Hematopoietic multipotent progenitor cell treated with erythropoietin and hydrocortisone succinate and interleukin-3 and kit ligand, for 15 days (in vitro differentiated cells): ENCODE data around the gene MEGF10.

Experiments used
- DNase-seq: peaks from one replicate; pipeline ENCODE4 v3.0.0-alpha.2; 2015; ENCODE audit warnings: low spot score

The MEGF10 gene

GRCh38 chr5:127440831-127441230 lies 150.2 kb downstream of the MEGF10 start:
- DNase-seq: no peak

- peak; percentile 5 for DNase-seq
Measured at GRCh38 chr5:127441799-127442484, 151.3 kb downstream of the MEGF10 start.

DNA sequence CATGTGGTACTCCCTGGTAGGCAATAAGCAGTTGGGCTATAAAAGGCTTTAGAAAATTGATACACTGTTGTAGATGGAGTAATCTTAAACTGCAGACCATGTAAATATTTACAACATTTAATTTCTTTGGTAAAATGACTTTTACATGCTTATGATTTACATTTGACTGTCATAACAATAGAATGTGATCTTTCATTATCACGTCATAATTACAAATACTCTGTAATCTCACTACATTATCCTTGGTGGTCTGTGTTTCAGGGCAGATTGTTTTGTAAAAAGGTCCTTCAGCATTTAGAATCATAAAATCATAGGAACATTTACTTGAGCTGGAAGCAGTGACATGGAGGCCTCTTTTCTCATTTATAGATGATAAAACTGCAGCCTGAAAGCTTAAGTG lies 153.6 kb downstream of the MEGF10 start:
- DNase-seq: no peak

GRCh38 chr5:127445328-127445727 lies 154.7 kb downstream of the MEGF10 start:
- no peak for DNase-seq

GRCh38 chr5:127446626-127447025 lies 156.0 kb downstream of the MEGF10 start:
- DNase-seq: no peak

GRCh38 chr5:127447827-127448226 lies 157.2 kb downstream of the MEGF10 start:
- no peak for DNase-seq

GRCh38 chr5:127450046-127450445 lies 159.4 kb downstream of the MEGF10 start:
- DNase-seq: no peak

GRCh38 chr5:127451096-127451495 lies 160.5 kb downstream of the MEGF10 start:
- no peak for DNase-seq

GRCh38 chr5:127452626-127453025 lies 162.0 kb downstream of the MEGF10 start:
- DNase-seq: no peak

- DNase-seq: no peak
Measured at GRCh38 chr5:127471211-127471610, 180.6 kb downstream of the MEGF10 start.

DNA sequence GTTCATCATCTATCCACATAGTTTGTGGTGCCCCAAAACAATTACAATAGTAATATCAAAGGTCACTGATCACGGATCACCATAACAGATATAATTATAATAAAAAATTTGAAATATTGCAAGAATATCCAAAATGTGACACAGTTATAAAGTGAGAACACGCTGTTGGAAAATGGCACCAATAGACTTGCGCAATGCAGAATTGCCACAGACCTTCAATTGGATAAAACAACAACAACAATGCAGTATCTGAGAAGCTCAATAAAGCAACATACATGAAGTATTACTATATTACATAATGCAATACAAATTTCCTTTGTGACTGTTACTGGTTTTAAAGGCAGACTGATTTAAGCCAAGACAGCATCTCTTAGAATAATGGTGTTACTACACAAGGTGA lies 182.1 kb downstream of the MEGF10 start:
- DNase-seq: no peak

DNA sequence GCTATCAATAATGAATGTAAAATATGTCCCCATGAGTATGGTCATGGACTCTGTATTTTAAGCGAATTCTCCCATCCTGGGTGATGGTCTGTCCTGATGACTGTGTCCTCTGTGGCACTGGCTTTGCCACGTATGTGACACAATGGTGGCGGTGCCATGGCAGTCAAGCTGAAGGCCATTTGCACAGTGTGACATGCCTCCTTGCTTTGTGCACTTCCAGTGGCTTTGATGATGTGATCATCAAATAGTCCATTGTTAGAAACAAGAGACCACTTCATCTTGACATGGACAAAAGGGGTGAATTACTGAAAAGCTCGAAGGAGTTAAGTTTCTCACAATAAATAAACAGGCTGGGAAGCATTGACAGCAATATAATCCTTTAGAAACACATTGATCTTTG lies 195.9 kb downstream of the MEGF10 start:
- no peak for DNase-seq

- DNase-seq: peak; percentile 41
Measured at GRCh38 chr5:127492854-127493738, 202.5 kb downstream of the MEGF10 start.

DNA sequence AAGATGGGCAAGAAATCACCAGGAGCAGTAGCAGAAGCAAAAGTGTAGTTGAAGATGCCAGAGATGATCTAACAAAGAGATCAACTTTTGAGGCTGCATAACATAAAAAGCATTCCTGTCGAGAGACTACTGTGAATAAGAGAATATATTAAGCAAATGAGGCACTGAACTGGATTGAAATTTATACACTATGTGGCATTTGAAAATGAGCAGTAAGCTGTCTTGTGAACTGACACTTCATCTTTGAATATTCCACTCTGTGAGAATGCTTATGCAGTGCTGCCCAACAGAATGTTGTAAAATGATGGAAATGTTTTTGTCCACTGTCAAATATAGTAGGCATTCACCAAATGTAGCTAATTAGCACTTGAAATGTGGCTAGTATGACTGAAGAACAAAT lies 208.0 kb downstream of the MEGF10 start:
- DNase-seq: no peak

DNA sequence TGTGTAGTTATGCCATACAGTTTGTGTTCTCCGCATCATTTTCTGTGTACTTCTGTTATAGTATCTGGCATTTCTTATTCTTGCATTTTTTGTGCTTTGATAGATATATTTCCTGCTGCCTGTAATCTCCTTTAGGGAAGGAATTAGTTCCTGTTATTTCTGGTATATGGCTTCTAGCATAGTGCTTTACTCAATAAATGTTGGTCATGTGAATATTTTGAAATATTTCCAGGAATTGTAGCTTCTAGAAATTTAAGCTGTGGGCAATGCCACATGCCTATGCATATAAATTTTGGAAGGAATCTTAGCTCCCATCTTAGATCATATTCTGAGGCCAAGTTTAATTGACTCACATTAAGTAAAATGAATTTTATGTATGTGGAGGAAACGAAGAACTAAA lies 215.3 kb downstream of the MEGF10 start:
- DNase-seq: no peak

DNA sequence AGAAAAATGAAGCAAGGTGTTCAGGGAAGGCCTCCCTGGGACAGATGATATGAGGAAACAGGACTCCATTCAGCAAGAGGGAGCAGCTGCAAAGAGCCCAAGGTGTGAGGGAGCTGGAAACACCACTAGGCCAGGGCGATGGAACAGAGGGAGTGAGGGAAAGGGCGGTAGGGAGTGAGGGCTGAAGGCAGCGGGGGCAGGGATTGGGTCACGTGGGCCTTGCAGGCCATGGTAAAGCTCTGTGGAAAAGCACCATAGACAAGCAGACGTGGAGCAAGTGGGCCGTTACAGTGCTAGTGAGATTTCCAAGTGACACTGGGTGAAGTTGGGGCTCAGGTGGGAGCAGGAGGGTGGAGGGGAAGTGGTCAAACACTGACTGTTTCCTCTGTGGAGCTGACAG lies 216.0 kb downstream of the MEGF10 start:
- no peak for DNase-seq

GRCh38 chr5:127508644-127509373 lies 218.2 kb downstream of the MEGF10 start:
- DNase-seq: no peak
